ENCODE data around the gene OLFML3.
"Not testable (repeated sequence)": the region's sequence is repeated elsewhere in the genome, so short reads cannot be mapped to it uniquely, and the experiment has no call there.

OLFML3 gene

GRCh38 chr1:113993766-113994165 lies 14.5 kb downstream of the OLFML3 start:
- no peak for DNase-seq

GRCh38 chr1:113995382-113995781 lies 16.1 kb downstream of the OLFML3 start:
- no peak for DNase-seq

- no peak for DNase-seq
These were observed 19.1 kb downstream of the OLFML3 start for GRCh38 chr1:113998361-113998760.

- DNase-seq, result no peak
These were observed 20.0 kb downstream of the OLFML3 start for GRCh38 chr1:113999233-113999632.

- no peak for DNase-seq
These were observed 20.5 kb downstream of the OLFML3 start for GRCh38 chr1:113999799-114000198.

- DNase-seq, result no peak
These were observed 21.1 kb downstream of the OLFML3 start for GRCh38 chr1:114000406-114000805.

GRCh38 chr1:114002492-114003239 lies 23.4 kb downstream of the OLFML3 start:
- DNase-seq, result no peak

GRCh38 chr1:114003431-114003830 lies 24.2 kb downstream of the OLFML3 start:
- DNase-seq, result no peak

GRCh38 chr1:114006825-114007224 lies 27.6 kb downstream of the OLFML3 start:
- DNase-seq, result not testable (repeated sequence)

- DNase-seq, result no peak
These were observed 29.2 kb downstream of the OLFML3 start for GRCh38 chr1:114008480-114008941.

- no peak for DNase-seq
These were observed 29.7 kb downstream of the OLFML3 start for GRCh38 chr1:114008993-114009392.

- no peak for DNase-seq
These were observed 30.1 kb downstream of the OLFML3 start for GRCh38 chr1:114009393-114009792.

- no peak for DNase-seq
These were observed 31.3 kb downstream of the OLFML3 start for GRCh38 chr1:114010433-114011184.

GRCh38 chr1:114011796-114012195 lies 32.5 kb downstream of the OLFML3 start:
- DNase-seq, result no peak

- DNase-seq, result no peak
These were observed 35.8 kb downstream of the OLFML3 start for GRCh38 chr1:114015075-114015474.

- DNase-seq, result not testable (repeated sequence)
These were observed 40.5 kb downstream of the OLFML3 start for GRCh38 chr1:114019724-114020123.

GRCh38 chr1:114021665-114022099 lies 42.4 kb downstream of the OLFML3 start:
- DNase-seq, result no peak

GRCh38 chr1:114022877-114023276 lies 43.6 kb downstream of the OLFML3 start:
- no peak for DNase-seq

- DNase-seq, result no peak
These were observed 44.1 kb downstream of the OLFML3 start for GRCh38 chr1:114023377-114023776.

- DNase-seq, result no peak
These were observed 44.8 kb downstream of the OLFML3 start for GRCh38 chr1:114024049-114024448.

- no peak for DNase-seq
These were observed 46.5 kb downstream of the OLFML3 start for GRCh38 chr1:114025609-114026401.

- no peak for DNase-seq
These were observed 47.5 kb downstream of the OLFML3 start for GRCh38 chr1:114026797-114027196.

Measured in stimulated activated naive CD4-positive, alpha-beta T cell treated with Interleukin-2 at 50 U/mL for 16 hours (primary cell).